T-cell (primary cell): ENCODE data around the gene FGD5. TPM values are rescaled to one million over a fixed set of nuclear protein-coding genes. Genes with fewer than 3 reads are reported as not detected.

Experiments
- ATAC-seq, 4 experiments: fragments of 200-7000 bp in 3 of 4; fragments of 150-1000 bp in 1 of 4; cut with Tn5 transposase; replicated peaks in 1 of 4; 1 replicate in 3 of 4; 2 replicates in 1 of 4; pipeline ENCODE4 v1.10.0; 2021; ENCODE audit warnings: moderate library complexity in 3 of 4, mild to moderate bottlenecking in 2 of 4, moderate number of reproducible peaks in 1 of 4
- CTCF ChIA-PET, 2 donors: fragments of 300-600 bp; sonication (Branson Sonifier 250); formaldehyde crosslinking; loops; one replicate each; lab custom pipeline; 2022; ENCODE audit warnings: antibody characterized with exemption in 2 of 2; lab: Charles Lee
- POLR2A ChIA-PET, 2 donors: fragments of 300-600 bp; sonication (Branson Sonifier 250); formaldehyde crosslinking; loops; one replicate each; lab custom pipeline; 2022; ENCODE audit warnings: antibody characterized with exemption in 2 of 2; lab: Charles Lee
- DNase-seq, 35 experiments: peaks; one replicate each; pipeline versions ENCODE4 v3.0.0 to v3.0.0-alpha.2; 2013 to 2023
- H3K27ac ChIP-seq: one replicate; pipeline ENCODE4 v1.5.1; 2013; ENCODE audit warnings: low read length
- H3K27me3 ChIP-seq, 2 experiments: replicated peaks in 1 of 2; 1 replicate in 1 of 2; 2 replicates in 1 of 2; pipeline versions ENCODE4 v1.6.1 to v1.7.0; 2013; ENCODE audit warnings: low read length in 1 of 2, mixed read lengths in 1 of 2; ENCODE audit not compliant: control insufficient read depth in 2 of 2, insufficient read depth in 2 of 2; ENCODE audit errors: extremely low read depth in 1 of 2
- H3K36me3 ChIP-seq, 2 donors: 1 replicate in 1 of 2; 2 replicates in 1 of 2; pipeline versions ENCODE4 v1.6.1 to v1.7.0; 2013; ENCODE audit warnings: low read length in 1 of 2; ENCODE audit not compliant: control insufficient read depth in 2 of 2, insufficient read depth in 1 of 2; ENCODE audit errors: extremely low read depth in 1 of 2
- H3K4me1 ChIP-seq, 2 experiments: 1 replicate in 1 of 2; 2 replicates in 1 of 2; pipeline versions ENCODE4 v1.6.1 to v1.7.0; 2013; ENCODE audit warnings: low read length in 2 of 2, mixed read lengths in 1 of 2; ENCODE audit not compliant: insufficient read depth in 2 of 2, control insufficient read depth in 1 of 2; ENCODE audit errors: extremely low read depth in 1 of 2
- H3K4me3 ChIP-seq, 2 donors: 1 replicate in 1 of 2; 2 replicates in 1 of 2; pipeline versions ENCODE4 v1.5.1 to v1.7.0; 2013; ENCODE audit warnings: mild to moderate bottlenecking in 2 of 2, low read length in 1 of 2, moderate library complexity in 1 of 2; ENCODE audit not compliant: control insufficient read depth in 1 of 2; ENCODE audit errors: extremely low read depth in 1 of 2
- H3K9me3 ChIP-seq: 2 replicates; pipeline ENCODE4 v1.7.0; 2013
- H3K27ac Mint-ChIP-seq, 2 donors: one replicate each; pipeline ENCODE4 v1.8.0; 2020 to 2021; ENCODE audit warnings: mild to moderate bottlenecking in 2 of 2, mixed read lengths in 2 of 2
- H3K27me3 Mint-ChIP-seq, 2 donors: one replicate each; pipeline ENCODE4 v1.8.0; 2021 to 2022; ENCODE audit warnings: mixed read lengths in 2 of 2
- H3K36me3 Mint-ChIP-seq: one replicate; pipeline ENCODE4 v1.8.0; 2021; ENCODE audit warnings: mixed read lengths
- H3K4me1 Mint-ChIP-seq, 3 donors: one replicate each; pipeline ENCODE4 v1.8.0; 2020 to 2022; ENCODE audit warnings: mixed read lengths in 3 of 3, mild to moderate bottlenecking in 1 of 3
- H3K4me3 Mint-ChIP-seq, 3 donors: one replicate each; pipeline ENCODE4 v1.8.0; 2020 to 2022; ENCODE audit warnings: mild to moderate bottlenecking in 3 of 3, mixed read lengths in 3 of 3, moderate library complexity in 3 of 3
- H3K9me3 Mint-ChIP-seq, 3 donors: one replicate each; pipeline ENCODE4 v1.8.0; 2020 to 2022; ENCODE audit warnings: mixed read lengths in 3 of 3
- WGBS: methylation state at CpG from one replicate; pipeline ENCODE4 v1.1.5; 2013; ENCODE audit warnings: missing lambda C conversion rate; ENCODE audit not compliant: insufficient coverage; 5-methylcytosine and 5-hydroxymethylcytosine counted together
- total RNA-seq, 35 experiments: library from RNA in 6 of 35; stranded (reverse) in 6 of 35; fragments of 120-200 nt in 1 of 35; gene quantifications; one replicate each; pipeline versions ENCODE4 v1.2.1 to v1.2.4 and lab custom pipeline; 2013 to 2026

The FGD5 gene
- total RNA-seq, 5 donors from 2014 or later (not counting 1 experiment from before 2014, with no cell fraction given) = 0.13 to 0.53 (median 0.32) TPM; not detected in 2

- CTCF ChIA-PET = interaction anchor here in 1 of 2 donors (0.7 to 1.1 kb wide), 2 partner anchors 38 to 128 kb away, joined by 3 to 4 read pairs; no protein-coding TSS in a partner anchor
- no peak for DNase-seq
- peaks cover 0 to 27% of the 10 kb centered on the region in 2 experiments for H3K27me3 ChIP-seq
- WGBS = 69% methylated on average over 10 of the region's 15 CpGs
- Mint-ChIP-seq H3K36me3 (no peaks in the 10 kb centered on the region), H3K4me1 (no peaks in the 10 kb centered on the region), H3K4me3 (no peak overlapping the region), H3K27me3 (peaks cover 0 to 22% of the 10 kb centered on the region in 2 donors), H3K9me3 (no peaks in the 10 kb centered on the region), H3K27ac (no peak overlapping the region)
- H3K4me3 ChIP-seq = no peak overlapping the region
- POLR2A ChIA-PET = no interaction called here
- no peaks in the 10 kb centered on the region for H3K9me3 ChIP-seq
- no peak for ATAC-seq
- no peak overlapping the region for H3K27ac ChIP-seq
- no peaks in the 10 kb centered on the region for H3K4me1 ChIP-seq
- H3K36me3 ChIP-seq = no peaks in the 10 kb centered on the region
Measured at GRCh38 chr3:14793126-14793857, 25.5 kb upstream of the FGD5 start.

DNA sequence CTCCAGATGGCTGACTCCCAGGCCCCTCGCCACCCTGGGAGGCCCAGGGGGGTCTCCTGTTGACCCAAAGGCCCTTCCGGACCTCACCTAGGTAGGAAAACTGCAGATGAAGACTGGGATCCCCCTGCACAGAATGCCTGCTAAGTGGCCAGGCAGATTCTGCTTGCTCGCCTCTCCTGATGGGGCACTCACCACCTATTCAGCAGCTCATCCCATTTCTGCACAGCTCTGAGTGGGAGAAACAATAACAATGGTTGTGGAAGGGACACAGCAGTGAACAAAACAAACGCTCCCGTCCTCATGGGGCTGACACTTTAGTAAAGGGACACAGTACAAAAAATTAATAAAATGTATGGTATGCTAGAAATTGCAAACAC is 24.9 kb upstream of the FGD5 start:
- H3K36me3 ChIP-seq = no peaks in the 10 kb centered on the region
- H3K27ac Mint-ChIP-seq = no peak overlapping the region
- H3K4me3 ChIP-seq = no peak overlapping the region
- no peaks in the 10 kb centered on the region for H3K36me3 Mint-ChIP-seq
- no peaks in the 10 kb centered on the region for H3K9me3 Mint-ChIP-seq
- H3K27me3 ChIP-seq = peaks cover 0 to 27% of the 10 kb centered on the region in 2 experiments
- H3K27ac ChIP-seq = no peak overlapping the region
- no peak overlapping the region for H3K4me3 Mint-ChIP-seq
- ChIA-PET POLR2A (no interaction called here), CTCF (interaction anchor here in 1 of 2 donors (0.7 to 1.1 kb wide), 2 partner anchors 38 to 127 kb away, joined by 3 to 4 read pairs; no protein-coding TSS in a partner anchor)
- no peaks in the 10 kb centered on the region for H3K4me1 ChIP-seq
- ATAC-seq = no peak
- H3K4me1 Mint-ChIP-seq = no peaks in the 10 kb centered on the region
- H3K27me3 Mint-ChIP-seq = peaks cover 0 to 23% of the 10 kb centered on the region in 2 donors
- WGBS = 58% methylated on average over 4 of the region's 5 CpGs
- no peaks in the 10 kb centered on the region for H3K9me3 ChIP-seq
- DNase-seq = no peak

GRCh38 chr3:14794435-14794834 is 24.3 kb upstream of the FGD5 start:
- Mint-ChIP-seq H3K36me3 (no peaks in the 10 kb centered on the region), H3K9me3 (no peaks in the 10 kb centered on the region), H3K27ac (no peak overlapping the region), H3K4me3 (no peak overlapping the region), H3K27me3 (peaks cover 0 to 22% of the 10 kb centered on the region in 2 donors), H3K4me1 (no peaks in the 10 kb centered on the region)
- H3K27ac ChIP-seq = no peak overlapping the region
- peaks cover 0 to 27% of the 10 kb centered on the region in 2 experiments for H3K27me3 ChIP-seq
- no peak for DNase-seq
- H3K4me3 ChIP-seq = no peak overlapping the region
- H3K36me3 ChIP-seq = no peaks in the 10 kb centered on the region
- no peaks in the 10 kb centered on the region for H3K9me3 ChIP-seq
- no peaks in the 10 kb centered on the region for H3K4me1 ChIP-seq
- no peak for ATAC-seq
- CTCF ChIA-PET = interaction anchor here (0.6 to 1.1 kb wide), 2 partner anchors 127 to 132 kb away, joined by 3 read pairs; no protein-coding TSS in a partner anchor
- POLR2A ChIA-PET = no interaction called here
- 100% methylated on average over 1 of the region's 2 CpGs for WGBS

DNA sequence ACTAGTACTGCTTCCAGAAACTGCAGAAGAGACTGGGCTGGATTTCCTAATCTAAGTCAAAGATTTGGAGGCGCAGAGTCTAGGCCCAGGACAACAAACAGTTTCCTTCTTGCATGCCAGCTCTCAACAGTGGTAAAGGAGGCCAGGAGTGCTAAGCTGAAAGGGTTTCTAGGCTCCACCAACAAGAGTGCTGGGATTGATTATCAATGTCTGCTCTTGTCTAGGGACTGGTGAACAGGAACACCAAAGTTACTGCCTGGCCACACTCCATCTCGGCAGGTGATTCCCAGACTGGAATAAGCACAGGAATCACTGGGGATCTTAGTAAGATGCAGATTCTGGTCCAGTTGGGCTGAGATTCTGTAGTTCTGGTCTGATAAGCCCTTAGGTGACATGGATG is 22.8 kb upstream of the FGD5 start:
- Histone ChIP-seq H3K9me3 (no peaks in the 10 kb centered on the region), H3K27me3 (peaks cover 0 to 25% of the 10 kb centered on the region in 2 experiments), H3K27ac (no peak overlapping the region), H3K4me3 (no peak overlapping the region), H3K36me3 (no peaks in the 10 kb centered on the region), H3K4me1 (no peaks in the 10 kb centered on the region)
- Mint-ChIP-seq H3K4me3 (no peak overlapping the region), H3K27me3 (peaks cover 4 to 16% of the 10 kb centered on the region in 2 donors), H3K27ac (no peak overlapping the region), H3K36me3 (no peaks in the 10 kb centered on the region), H3K9me3 (peaks cover 0 to 5% (median 0%) of the 10 kb centered on the region in 3 donors), H3K4me1 (no peaks in the 10 kb centered on the region)
- ChIA-PET CTCF (no interaction called here), POLR2A (no interaction called here)
- ATAC-seq (no peak), DNase-seq (no peak)
- WGBS = 71% methylated on average over 1 of the region's 2 CpGs

DNA sequence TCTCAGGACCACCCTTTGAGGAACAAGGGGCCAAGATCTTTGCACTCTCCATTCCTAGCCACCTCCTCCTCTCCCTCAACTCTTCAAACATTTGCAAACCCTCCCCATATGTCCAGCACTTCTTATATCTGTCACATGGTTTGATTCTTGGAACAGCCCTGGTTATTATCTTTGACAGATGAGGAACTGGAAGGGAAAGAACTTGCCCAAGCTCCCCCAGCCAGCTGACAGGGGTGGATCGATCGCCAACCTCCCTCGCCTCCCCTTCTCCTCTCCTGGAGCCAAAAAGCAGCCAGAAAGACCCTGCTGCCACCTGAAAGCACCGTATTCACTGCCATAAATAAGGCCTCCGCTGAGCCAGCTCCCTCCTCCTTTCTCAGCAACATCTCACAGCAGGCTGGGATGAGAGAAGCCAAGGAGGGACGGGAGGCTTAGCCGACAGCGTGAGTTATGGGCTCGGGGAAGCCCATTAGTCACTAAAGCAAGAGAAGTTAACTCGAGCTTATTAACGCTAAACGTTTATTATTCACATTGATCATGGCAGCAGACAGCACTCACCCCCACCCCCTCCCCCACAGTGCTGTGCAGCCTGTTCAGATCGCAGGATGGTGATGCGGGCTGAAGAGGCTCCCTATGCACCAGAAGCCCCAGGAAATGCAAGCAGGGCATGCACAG is 22.2 kb upstream of the FGD5 start:
- Histone ChIP-seq H3K36me3 (no peaks in the 10 kb centered on the region), H3K27me3 (peaks cover 0 to 26% of the 10 kb centered on the region in 2 experiments), H3K27ac (no peak overlapping the region), H3K9me3 (no peaks in the 10 kb centered on the region), H3K4me1 (no peaks in the 10 kb centered on the region), H3K4me3 (no peak overlapping the region)
- H3K4me1 Mint-ChIP-seq = no peaks in the 10 kb centered on the region
- WGBS = 76% methylated on average over 11 of the region's 14 CpGs
- no peak overlapping the region for H3K27ac Mint-ChIP-seq
- H3K4me3 Mint-ChIP-seq = no peak overlapping the region
- DNase-seq (no peak), ATAC-seq (no peak)
- peaks cover 4 to 12% of the 10 kb centered on the region in 2 donors for H3K27me3 Mint-ChIP-seq
- ChIA-PET POLR2A (no interaction called here), CTCF (no interaction called here)
- no peaks in the 10 kb centered on the region for H3K36me3 Mint-ChIP-seq
- H3K9me3 Mint-ChIP-seq = peaks cover 0 to 5% (median 0%) of the 10 kb centered on the region in 3 donors

DNA sequence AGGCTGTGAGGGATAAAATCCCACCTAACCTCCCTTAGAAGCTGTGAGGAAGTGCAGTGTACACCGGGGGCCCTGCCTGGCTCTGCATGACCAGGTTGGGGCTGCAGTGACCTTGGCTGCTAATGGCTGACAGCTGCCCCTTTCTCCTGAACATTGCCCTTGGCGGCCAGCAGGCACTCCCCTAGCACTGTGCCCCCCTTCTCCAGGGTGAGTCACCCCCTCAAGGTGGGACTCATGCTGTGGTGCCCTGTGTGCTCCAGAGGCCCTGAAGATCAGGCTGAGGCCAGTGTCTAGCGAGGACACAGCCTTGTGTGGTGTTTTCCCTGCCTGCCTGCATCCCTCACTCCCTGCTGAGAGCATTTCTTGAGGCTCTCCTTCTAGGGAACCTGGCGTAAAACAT is 21.0 kb upstream of the FGD5 start:
- no peak overlapping the region for H3K27ac ChIP-seq
- peaks cover 0 to 30% of the 10 kb centered on the region in 2 experiments for H3K27me3 ChIP-seq
- CTCF ChIA-PET = no interaction called here
- Mint-ChIP-seq H3K27me3 (peaks cover 4 to 11% of the 10 kb centered on the region in 2 donors), H3K9me3 (peaks cover 0 to 5% (median 0%) of the 10 kb centered on the region in 3 donors), H3K4me1 (no peaks in the 10 kb centered on the region), H3K36me3 (no peaks in the 10 kb centered on the region), H3K27ac (no peak overlapping the region), H3K4me3 (no peak overlapping the region)
- H3K36me3 ChIP-seq = no peaks in the 10 kb centered on the region
- H3K4me3 ChIP-seq = no peak overlapping the region
- ATAC-seq = no peak
- POLR2A ChIA-PET = no interaction called here
- no peaks in the 10 kb centered on the region for H3K9me3 ChIP-seq
- DNase-seq = no peak
- 60% methylated on average over 4 of the region's 4 CpGs for WGBS
- no peaks in the 10 kb centered on the region for H3K4me1 ChIP-seq
